HuH-7.5 (cell line): ENCODE data around the gene TUBGCP6.
A peak's percentile ranks its signal among the peaks of the same experiment; 100 is the strongest.

ENCODE experiments used
- DNase-seq: peaks from one replicate; pipeline ENCODE4 v3.0.0; 2011; ENCODE audit warnings: low spot score

TUBGCP6 gene

DNA sequence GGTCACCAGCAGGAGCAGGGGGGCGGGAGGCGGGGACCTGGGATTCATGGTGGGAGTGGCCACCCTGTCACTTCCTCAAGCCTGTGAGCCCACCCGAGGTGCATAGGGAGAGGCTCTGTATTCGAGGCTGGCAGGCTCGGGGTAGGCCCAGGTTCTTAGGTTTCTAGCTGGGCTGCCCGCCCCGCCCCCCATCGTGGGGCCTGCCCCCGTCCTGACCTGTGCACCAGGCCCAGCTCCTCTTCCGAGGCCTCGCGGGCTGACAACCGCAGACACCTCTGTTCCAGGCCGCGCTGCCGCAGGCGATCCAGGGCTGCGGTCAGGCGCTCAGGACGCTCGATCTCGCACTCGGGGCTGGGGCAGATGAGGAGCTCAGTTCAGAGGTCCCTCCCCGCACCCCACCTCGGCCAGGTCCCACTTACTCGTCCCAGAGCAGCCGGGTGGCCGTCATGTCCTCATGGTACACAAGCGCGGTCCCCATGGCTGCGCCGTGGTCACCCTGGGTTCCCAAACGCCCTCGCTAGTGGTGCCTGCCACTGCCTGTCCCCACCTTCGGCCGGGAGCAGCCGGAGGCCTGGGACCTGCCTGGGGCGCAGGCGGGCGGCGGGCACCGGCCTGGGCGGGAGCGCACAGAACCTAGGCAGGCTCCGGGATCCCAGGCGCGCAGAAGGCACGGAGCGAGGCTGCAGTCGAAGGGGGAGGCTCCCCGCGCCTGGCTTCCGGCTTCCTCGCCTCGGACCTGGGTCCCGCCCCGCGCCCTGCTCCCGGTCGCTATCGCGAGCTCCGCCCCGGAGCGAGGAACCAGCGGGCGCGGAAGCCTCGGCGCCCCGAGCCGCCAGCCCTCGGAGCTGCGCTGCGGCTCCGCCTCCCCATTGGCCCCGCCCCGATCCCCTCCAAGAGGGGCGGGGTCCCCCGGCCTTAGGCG lies 6.0 kb upstream of the TUBGCP6 start, which contains the start of gene HDAC10:
Gene HDAC10, minus strand, starts transcription at position 711 of the 922 bp plus-strand sequence. Its CDS starts 233 bp downstream, at position 478.
- peak; percentile 92 for DNase-seq

DNA sequence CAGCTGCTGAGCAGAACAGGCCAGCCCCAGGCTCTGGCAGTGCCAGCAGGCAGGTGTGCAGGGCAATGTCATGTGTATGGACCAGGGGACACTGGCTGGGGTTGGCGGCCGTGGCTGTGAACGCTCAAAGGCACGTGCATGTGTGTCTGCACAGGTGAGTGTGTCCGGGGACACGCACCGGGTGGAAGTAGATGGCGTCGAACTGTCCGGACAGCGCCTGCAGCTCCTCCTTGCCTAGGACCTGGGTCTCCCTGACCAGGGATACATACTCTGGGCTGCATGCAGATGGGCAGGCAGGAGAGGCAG lies 5.4 kb upstream of the TUBGCP6 start:
- DNase-seq, result no peak

DNA sequence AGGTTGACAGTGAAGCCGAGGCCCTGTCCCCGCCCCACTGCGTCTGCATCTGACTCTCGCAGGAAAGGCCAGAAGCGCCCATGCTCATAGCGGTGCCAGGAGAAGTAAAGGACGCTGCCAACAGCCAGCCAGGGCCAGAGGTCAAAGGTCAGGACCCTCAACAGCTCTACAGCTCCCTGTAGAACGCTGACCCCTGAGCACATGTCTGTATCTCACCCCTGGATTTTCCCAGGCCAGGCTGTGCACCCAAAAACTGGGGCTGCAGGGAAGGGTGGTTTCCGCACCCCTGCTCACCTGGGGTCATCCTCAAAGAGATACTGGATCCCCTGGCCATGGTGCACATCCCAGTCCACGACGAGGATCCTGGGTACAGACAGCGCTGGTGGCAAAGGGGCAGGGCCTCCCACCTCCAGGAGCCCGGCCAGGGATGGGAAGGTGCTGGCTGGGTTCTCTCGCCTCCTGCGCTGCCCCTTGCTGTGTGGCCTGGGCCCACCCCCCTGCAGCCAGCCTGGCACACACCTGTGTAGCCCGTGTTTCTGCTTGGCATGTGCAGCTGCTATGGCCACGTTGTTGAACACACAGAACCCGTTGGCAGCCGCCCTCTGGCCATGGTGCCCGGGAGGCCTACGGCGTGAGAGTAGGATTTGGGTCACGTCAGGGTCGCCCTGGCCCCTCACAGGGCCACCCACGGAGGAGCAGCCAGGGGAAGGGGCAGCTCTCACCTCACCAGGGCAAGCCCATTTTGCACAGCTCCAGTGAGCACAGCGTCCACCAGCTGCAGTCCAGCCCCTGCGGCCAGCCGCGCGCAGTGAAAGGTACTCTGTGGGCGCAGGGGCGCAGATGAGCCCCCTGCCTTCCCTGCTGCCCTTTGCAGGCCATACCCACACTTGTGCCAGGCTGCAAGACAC lies 4.8 kb upstream of the TUBGCP6 start:
- DNase-seq, result no peak

DNA sequence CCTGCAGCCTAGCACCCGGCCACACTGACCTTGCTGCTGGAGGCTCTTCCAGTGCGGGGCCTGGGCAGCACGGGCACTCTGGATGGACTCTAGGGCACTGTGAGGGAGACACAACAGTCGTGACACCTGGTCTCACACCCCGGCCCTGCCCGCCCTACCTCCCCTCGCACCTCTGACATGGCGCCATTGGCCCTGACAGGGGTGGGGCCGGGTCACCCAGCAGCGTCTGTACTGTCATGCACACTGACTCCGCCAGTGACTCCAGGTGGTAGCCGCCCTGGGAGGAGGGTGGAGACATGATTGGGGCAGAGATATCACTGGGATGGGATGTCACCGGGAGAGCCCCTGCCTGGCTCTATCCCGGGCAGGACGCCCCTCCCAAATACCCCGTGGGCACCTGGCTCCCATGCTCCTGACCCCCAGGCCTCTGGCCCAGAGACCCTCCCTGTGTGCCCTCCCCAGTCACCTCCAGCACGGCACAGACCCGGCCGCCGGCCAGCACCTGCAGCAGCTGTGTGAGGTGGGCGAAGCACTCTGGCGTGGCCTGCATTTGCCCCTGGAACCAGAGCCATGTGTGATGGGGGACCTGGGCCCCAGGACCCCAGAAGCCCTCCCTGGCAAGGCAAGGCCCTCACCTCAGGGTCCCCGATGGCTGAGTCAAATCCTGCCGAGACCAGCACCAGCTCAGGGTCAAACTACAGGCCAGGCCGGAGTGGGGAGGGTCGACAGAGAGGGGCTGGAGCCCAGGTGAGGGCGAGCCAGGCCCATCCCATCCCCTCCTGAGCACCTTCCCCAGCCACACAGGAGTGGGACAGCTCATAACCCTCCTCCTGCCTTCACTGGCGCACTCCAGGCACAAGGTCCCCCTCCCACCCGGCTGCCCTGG lies 3.6 kb upstream of the TUBGCP6 start:
- DNase-seq, result no peak

DNA sequence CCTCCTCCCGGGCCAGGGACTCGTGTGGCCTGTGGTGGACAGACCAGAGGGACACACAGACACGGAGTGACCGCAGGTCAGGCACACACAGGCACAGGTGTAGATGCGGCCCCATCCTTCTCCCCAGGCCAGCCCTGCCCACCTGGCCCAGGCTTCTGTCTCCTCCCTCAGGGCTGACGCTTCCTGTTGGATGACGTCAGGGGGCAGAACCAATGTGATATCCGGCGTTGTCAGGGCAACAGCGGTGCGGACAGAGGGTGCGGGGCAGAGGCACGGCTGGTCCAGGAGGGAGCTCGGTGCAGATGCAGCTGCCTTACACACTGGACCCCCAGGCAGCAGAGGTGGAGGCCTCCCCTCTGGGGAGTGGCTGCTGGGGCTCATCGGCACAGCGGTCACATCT lies 2.9 kb upstream of the TUBGCP6 start:
- no peak for DNase-seq

DNA sequence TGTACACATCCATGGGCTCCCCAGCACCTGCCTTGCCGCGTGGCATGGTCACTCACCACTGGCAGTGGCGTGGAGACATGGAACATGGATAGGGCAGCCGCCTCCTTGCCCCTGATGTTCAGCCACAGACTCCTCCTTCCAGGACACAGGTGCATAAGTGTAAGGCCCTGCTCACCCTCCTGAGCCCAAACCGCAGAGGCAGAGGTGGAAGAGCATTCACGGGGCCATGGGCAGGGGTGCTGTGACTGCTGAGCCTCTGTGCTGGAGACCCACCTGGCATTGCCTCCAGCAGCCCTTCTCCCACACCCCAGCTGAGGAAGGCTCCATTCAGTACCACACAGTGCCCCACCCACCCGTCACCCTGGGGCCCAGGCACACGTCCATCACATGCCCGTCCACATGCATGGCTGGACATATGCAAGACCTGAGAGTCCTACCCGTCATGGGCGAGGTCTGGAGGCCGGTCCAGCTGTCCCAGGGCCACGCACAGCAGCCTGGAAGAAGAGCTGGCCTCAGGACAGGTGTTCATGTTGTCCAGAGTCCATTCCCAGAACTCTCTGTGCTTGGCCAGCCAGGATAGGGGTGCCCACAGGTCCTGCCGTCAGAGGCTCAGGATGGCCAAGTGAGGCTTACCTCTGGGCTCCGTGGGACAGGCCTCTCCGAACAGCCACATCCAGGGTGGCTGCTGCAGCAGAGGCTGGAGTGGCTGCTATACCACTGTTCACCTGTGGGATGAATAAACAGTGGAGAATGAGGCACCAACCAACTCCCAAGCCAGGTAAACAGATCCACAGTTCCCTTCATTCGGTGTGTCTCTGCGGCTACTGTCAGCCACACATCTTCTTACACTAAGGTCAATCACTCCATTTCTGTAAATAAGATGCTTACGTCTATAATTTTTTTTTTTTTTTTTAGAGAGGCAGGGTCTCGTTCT lies 1.7 kb upstream of the TUBGCP6 start:
- DNase-seq, result peak; percentile 80

DNA sequence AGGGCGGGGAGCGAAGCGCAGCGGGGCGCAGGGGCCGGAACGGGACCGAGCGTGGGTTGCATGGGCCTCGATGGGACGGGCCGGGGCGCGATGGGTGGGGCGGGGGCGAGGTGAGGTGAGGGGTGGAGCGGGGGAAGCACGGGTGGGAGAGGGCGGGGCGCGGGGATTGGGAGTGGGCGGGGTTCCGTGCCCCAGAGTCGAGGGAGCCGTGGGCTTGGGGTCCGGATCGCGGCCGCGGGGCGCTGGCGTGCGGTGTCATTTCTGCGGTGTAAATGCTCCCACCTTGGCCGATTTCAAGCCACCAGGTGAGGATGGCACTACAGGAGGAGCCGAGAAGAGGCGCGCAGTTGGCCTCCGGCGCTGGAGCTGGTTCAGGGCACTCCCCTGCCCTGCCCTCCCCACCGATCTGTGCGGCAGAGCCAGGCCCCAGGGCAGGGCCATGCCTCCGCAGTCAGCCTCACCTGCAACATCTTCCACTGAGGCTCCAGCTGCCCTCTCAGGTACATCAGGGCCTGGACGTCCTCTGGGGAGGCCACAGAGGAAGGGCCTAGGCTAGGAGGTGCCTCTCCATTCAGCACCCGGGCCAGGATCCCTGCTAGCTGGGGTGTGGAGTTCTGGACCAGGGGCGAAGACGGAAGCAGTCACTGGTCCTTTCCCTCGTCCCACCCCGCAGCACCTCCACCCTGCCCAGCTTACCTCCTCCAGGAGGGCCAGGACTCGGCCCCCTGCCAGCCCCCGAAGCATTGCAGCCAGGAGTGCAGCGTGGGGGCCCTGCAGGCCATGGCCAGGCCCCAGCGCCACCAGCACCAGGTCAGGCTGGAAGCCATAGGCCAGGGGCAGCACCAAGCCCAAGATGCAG lies 620 bp upstream of the TUBGCP6 start:
- DNase-seq, result peak; percentile 61

DNA sequence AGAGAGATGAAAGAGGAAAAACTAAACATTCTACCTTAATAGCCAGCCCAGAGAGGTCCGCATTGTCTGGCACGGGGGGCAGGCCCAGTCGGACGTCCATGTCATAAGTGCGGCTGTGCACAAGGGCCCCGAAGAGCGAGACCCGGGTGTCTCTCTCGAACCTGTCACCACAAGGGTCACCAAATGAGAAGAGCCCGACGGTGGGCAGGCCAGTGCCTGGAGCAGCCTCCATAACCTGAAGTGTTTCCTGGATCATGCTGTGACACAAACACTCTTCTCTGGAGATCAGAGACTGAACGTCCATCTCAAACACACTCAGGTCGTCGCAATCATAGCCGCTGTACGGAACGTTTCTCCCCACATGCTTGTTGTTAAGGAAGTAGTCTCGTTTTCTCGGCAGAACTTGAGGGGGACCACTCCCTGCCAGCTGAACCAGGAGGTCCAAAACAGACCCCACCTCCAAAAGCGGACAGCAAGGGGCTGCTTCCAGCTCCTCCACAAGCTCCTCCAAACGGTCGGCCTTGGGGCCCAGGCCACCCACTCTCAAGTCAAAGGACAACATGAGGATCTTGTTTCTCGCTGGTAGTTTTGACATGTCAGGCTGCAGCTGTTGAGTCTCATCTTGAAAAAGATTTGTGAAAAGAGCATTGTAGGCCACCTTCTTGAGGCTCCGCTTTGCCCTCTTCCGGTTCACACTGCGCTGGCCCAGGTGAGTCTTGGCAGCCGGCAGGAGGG lies 971 bp downstream of the TUBGCP6 start:
- DNase-seq, result no peak

DNA sequence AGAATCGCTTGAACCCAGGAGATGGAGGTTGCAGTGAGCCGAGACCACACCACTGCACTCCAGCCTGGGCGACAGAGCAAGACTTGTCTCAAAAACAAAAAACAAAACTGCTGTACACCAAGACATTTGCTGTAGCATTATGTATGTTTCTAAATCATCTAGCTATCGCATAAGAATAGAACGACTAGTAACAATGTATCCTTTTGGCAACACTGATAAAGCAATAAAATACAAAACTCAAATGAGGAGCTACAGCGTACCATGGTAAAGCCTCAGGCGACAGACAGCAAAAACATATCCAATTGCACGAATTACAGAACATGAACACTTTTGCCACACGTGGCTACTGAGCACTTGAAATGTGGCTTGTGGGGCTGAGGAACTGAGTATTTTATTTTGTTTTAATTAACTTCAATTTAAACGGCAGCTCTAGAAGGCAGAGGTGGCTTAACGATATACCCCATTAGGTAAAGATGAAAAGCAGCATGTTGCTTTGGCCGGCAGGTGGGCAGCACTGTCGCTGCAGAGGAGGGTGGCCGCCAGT lies 2.3 kb downstream of the TUBGCP6 start:
- no peak for DNase-seq

DNA sequence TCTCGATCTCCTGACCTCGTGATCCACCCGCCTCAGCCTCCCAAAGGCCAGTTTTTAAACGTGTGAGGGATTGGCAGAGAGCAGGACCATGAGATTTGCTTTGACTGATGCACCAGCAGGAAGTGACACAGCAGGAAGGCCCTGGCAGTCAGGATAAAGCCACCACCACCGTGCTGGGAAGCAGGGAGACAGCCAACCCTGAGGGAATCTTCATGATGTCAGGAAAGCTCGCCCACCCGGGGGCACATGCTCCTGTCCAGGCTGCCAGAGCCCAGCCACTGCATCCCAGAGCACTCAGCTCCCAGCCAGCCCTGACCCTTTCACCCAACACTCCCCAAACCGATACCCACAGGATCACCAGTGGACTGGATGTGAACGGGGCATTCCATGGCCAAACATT lies 6.1 kb downstream of the TUBGCP6 start:
- no peak for DNase-seq

DNA sequence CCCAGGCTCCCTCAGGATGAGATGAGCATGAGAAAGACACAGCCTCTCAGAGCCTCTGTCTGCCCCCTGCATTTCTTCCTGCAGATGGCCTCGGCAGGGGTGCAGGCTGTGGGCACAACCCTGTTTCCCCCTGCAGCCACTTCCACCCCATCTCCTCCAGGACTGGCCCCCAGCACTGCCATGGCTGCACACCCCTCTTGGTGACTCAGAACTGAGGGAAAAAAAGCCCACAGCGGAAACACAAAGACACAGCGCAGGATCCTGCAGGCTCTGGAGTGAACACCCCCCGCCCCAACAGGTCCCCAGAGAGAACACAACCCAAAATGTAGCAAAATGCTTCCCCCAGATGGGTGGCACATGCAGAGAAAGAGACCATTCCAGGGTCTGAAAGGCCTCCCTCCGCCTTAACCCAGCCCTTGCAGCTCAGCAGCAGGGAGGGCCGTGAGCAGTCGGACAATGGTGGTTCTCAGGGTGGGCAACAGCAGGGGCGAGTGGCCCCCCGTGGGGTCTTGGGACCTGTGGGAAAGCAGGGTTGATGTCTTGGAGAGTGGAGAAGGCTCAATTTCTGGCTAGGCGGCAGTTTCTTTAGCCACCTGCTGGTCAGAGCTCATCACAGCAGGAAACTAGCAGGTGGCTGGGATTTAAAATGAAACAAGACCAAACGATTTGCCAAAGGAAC lies 8.0 kb downstream of the TUBGCP6 start:
- DNase-seq, result peak; percentile 74

DNA sequence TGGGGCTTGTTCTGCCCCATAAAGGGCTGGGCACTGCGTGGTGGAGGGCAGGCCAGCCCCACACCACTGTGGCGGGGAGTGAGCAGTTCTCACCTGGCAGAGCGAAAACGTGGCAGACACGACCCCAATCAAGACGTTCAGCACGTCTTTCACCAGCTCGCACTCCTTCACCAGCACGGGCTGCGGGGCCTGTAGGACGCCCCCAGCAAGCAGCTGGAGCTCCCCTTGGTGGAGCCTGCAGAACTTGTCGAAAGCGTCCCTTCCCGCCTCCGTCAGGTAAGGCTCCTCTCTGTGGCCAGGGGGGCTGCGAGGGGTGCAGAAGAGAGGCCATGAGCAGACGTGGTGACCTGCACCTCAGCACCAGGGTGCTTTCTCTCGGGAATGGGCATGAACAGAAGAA lies 11.6 kb downstream of the TUBGCP6 start:
- no peak for DNase-seq

DNA sequence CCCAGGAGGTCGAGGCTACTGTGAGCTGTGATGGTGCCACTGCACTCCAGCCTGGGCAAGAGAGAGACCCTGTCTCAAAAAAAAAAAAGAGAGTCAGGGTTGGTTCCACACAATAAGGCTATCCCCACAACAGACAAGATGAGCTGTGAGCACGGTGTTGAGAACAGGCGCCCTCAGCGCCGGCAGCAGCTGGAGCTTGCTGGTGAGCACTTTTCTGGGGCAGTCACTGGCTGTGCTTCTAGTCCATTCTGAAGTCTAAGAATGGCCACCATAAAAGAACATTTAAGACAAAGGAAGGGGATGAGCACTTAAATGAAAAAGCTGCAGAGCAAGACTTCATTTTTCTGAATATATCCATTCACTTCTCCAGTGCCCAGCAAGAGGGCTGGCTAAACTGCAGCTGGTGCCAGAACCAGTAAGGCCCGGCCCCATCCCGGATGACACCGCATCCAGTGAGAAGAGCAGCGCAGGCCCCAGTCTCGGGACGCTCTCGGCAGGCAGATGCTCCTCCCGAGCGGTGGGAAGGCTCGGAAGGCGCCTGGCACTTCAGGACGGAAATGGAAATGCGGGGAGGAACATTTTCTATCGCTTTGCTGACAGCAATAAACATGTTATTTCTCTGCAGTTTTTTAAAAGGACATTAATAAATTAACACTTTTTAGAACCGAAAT lies 12.2 kb downstream of the TUBGCP6 start:
- DNase-seq, result no peak

DNA sequence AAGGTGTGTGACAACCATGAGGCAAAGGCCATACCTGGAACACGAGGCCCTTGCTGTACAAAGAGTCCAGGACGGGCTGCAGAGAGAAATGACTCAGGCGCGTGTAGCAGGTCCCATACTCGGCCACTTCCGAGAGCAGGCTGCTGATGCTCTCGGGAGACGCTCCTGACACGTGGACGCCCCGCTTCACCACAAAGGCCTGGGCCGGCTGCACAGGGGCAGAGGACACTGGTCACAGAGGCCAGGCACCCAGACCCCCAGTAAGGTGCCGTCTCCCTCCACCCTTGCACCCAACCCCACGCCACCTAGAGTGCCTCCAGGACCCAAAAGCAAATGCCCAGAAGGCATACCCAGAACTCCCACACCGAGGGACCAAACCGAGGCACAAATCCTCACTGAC lies 15.5 kb downstream of the TUBGCP6 start:
- no peak for DNase-seq

DNA sequence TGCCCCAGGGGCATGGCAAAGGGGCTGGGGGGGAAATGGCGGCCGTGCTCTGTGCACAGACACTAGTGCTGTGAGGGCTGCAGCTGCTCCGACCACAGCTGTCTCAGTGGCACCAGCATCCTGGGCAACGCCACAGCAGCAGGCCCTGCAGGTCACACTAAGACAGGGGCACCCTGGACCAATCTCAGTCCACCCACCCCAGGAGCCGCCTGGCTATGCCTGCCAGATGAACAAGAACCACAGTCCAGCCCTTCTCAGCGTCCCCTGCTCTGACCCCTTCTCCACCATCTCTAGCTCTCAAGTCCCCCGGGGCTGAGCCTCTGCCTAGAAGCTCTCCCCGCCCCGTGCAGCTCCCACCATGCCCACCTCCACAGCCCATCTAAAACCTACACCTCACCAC lies 16.5 kb downstream of the TUBGCP6 start:
- no peak for DNase-seq

DNA sequence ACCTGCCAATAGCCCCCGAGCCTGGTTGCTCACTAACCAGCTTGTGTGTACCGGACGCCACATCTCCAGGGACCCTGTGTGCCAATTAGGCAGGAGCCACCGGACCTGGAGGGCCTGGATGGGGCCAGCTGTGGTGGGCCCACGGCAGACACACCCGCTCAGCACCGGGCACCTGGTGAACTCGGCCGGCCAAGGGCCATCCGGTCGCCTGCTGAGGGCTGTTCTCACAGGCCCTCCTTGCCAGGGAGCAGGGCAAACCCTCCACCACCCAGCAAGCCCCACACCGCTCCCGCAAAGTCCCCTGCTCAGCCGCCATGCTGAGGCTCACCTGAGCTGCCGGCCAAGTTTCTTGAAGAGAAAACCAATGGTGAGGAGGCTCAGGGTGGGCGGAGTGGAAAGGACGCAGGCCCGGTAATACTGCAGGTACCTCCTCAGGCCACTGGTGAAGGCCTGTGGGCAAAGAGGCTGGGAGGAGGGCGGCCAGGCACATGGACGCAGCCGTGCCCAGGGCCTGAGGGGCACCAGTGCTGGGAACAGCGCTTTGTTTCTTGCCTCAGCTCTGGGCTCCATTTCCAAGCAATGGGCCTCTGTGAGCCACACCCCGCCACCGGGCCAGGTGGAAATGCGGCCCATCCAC lies 17.1 kb downstream of the TUBGCP6 start:
- DNase-seq, result no peak

DNA sequence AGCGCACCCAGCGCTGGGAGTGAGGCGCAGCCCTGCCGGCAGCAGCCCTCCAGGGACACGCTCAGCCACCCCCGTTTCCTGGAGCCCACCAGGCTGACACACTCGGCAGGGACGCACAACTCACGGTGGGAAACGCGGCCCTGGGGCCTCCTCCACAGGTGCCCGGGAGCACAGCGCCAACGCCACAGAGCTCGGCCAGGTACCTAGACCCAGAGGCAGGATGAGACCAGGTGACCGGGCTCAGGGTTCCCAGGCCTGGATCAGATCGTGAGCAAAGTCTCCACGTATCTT lies 18.0 kb downstream of the TUBGCP6 start:
- DNase-seq, result no peak
